HUES6 (cell line): Measurements from ENCODE around the gene SLC37A1.

Experiments used
- H3K27ac ChIP-seq: 2 replicates; pipeline ENCODE4 v1.7.0; 2013; ENCODE audit warnings: low read depth, mild to moderate bottlenecking, low read length, inconsistent platforms
- H3K27me3 ChIP-seq: 2 replicates; pipeline ENCODE4 v1.6.1; 2013; ENCODE audit warnings: low read length; ENCODE audit not compliant: control insufficient read depth, insufficient read depth
- H3K36me3 ChIP-seq: 2 replicates; pipeline ENCODE4 v1.6.1; 2013; ENCODE audit warnings: low read length; ENCODE audit not compliant: control insufficient read depth, insufficient read depth
- H3K4me1 ChIP-seq: 2 replicates; pipeline ENCODE4 v1.6.1; 2013; ENCODE audit warnings: low read length; ENCODE audit not compliant: control insufficient read depth, insufficient read depth
- H3K4me3 ChIP-seq: 2 replicates; pipeline ENCODE4 v1.5.1; 2013; ENCODE audit warnings: low read depth, low read length
- H3K9ac ChIP-seq: one replicate; pipeline ENCODE4 v1.6.1; 2013; ENCODE audit warnings: mild to moderate bottlenecking, low read length
- H3K9me3 ChIP-seq: 2 replicates; pipeline ENCODE4 v1.6.1; 2013; ENCODE audit warnings: low read depth, low read length; ENCODE audit not compliant: control insufficient read depth, insufficient read depth

The SLC37A1 gene

GRCh38 chr21:42481169-42481568 lies 32.5 kb upstream of the SLC37A1 start:
- Histone ChIP-seq H3K4me1 (no peaks in the 10 kb centered on the region), H3K4me3 (no peak overlapping the region), H3K9me3 (peaks cover 5% of the 10 kb centered on the region), H3K9ac (no peak overlapping the region), H3K27me3 (0 out of 2 replicates have a peak, but pooled peaks cover under 1% of the 10 kb centered on the region), H3K36me3 (no peaks in the 10 kb centered on the region), H3K27ac (no peak overlapping the region)

- H3K9me3 ChIP-seq: peaks cover 5% of the 10 kb centered on the region
- no peaks in the 10 kb centered on the region for H3K36me3 ChIP-seq
- no peak overlapping the region for H3K4me3 ChIP-seq
- H3K27me3 ChIP-seq: peaks cover 6% of the 10 kb centered on the region
- H3K4me1 ChIP-seq: no peaks in the 10 kb centered on the region
- no peak overlapping the region for H3K9ac ChIP-seq
- no peak overlapping the region for H3K27ac ChIP-seq
Measured at GRCh38 chr21:42484966-42485365, 28.7 kb upstream of the SLC37A1 start.

GRCh38 chr21:42486072-42486471 lies 27.6 kb upstream of the SLC37A1 start:
- peaks cover 6% of the 10 kb centered on the region for H3K27me3 ChIP-seq
- H3K9me3 ChIP-seq: peaks cover under 1% of the 10 kb centered on the region; the same call in 1 of the 2 replicates

GRCh38 chr21:42486531-42486930 lies 27.1 kb upstream of the SLC37A1 start:
- no peak overlapping the region for H3K4me3 ChIP-seq
- H3K9me3 ChIP-seq: no peaks in the 10 kb centered on the region
- peaks cover 6% of the 10 kb centered on the region for H3K27me3 ChIP-seq
- H3K4me1 ChIP-seq: 0 out of 2 replicates have a peak, but pooled peaks cover 2% of the 10 kb centered on the region
- no peak overlapping the region for H3K9ac ChIP-seq
- no peak overlapping the region for H3K27ac ChIP-seq
- no peaks in the 10 kb centered on the region for H3K36me3 ChIP-seq

More at GRCh38 chr21:42486072-42486471, 27.6 kb upstream of the SLC37A1 start:
- H3K27ac ChIP-seq: no peak overlapping the region
- no peak overlapping the region for H3K9ac ChIP-seq
- no peak overlapping the region for H3K4me3 ChIP-seq
- H3K4me1 ChIP-seq: 0 out of 2 replicates have a peak, but pooled peaks cover 2% of the 10 kb centered on the region
- H3K36me3 ChIP-seq: no peaks in the 10 kb centered on the region

GRCh38 chr21:42489006-42489563 lies 24.6 kb upstream of the SLC37A1 start:
- Histone ChIP-seq H3K4me3 (no peak overlapping the region), H3K36me3 (no peaks in the 10 kb centered on the region), H3K9ac (no peak overlapping the region), H3K9me3 (no peaks in the 10 kb centered on the region), H3K4me1 (peaks cover 11% of the 10 kb centered on the region), H3K27me3 (peaks cover 6% of the 10 kb centered on the region), H3K27ac (no peak overlapping the region)

- Histone ChIP-seq H3K4me1 (peaks cover 11% of the 10 kb centered on the region), H3K27me3 (peaks cover 8% of the 10 kb centered on the region), H3K9me3 (no peaks in the 10 kb centered on the region), H3K36me3 (no peaks in the 10 kb centered on the region), H3K27ac (no peak overlapping the region), H3K9ac (no peak overlapping the region), H3K4me3 (no peak overlapping the region)
Measured at GRCh38 chr21:42489991-42490390, 23.7 kb upstream of the SLC37A1 start.

- H3K4me3 ChIP-seq: no peak overlapping the region
- H3K4me1 ChIP-seq: peaks cover 15% of the 10 kb centered on the region
- no peaks in the 10 kb centered on the region for H3K36me3 ChIP-seq
- H3K27ac ChIP-seq: no peak overlapping the region
- no peaks in the 10 kb centered on the region for H3K9me3 ChIP-seq
- no peak overlapping the region for H3K9ac ChIP-seq
- peaks cover 15% of the 10 kb centered on the region for H3K27me3 ChIP-seq
Measured at GRCh38 chr21:42490720-42491119, 22.9 kb upstream of the SLC37A1 start.

GRCh38 chr21:42491328-42491727 lies 22.3 kb upstream of the SLC37A1 start:
- no peaks in the 10 kb centered on the region for H3K36me3 ChIP-seq

GRCh38 chr21:42492201-42492600 lies 21.5 kb upstream of the SLC37A1 start:
- Histone ChIP-seq H3K27ac (no peak overlapping the region), H3K4me1 (peaks cover 15% of the 10 kb centered on the region), H3K27me3 (peaks cover 10% of the 10 kb centered on the region; the same call in 1 of the 2 replicates), H3K9ac (no peak overlapping the region), H3K4me3 (no peak overlapping the region), H3K36me3 (no peaks in the 10 kb centered on the region), H3K9me3 (no peaks in the 10 kb centered on the region)

More at GRCh38 chr21:42491328-42491727, 22.3 kb upstream of the SLC37A1 start:
- Histone ChIP-seq H3K27ac (no peak overlapping the region), H3K9ac (no peak overlapping the region), H3K4me3 (no peak overlapping the region), H3K9me3 (no peaks in the 10 kb centered on the region), H3K27me3 (peaks cover 14% of the 10 kb centered on the region), H3K4me1 (peaks cover 15% of the 10 kb centered on the region)

- H3K36me3 ChIP-seq: no peaks in the 10 kb centered on the region
- H3K27me3 ChIP-seq: peaks cover 10% of the 10 kb centered on the region; the same call in 1 of the 2 replicates
- H3K4me3 ChIP-seq: no peak overlapping the region
- H3K9ac ChIP-seq: no peak overlapping the region
- H3K27ac ChIP-seq: no peak overlapping the region
- peaks cover 15% of the 10 kb centered on the region for H3K4me1 ChIP-seq
- H3K9me3 ChIP-seq: no peaks in the 10 kb centered on the region
Measured at GRCh38 chr21:42493109-42494060, 20.3 kb upstream of the SLC37A1 start.

GRCh38 chr21:42495027-42495426 lies 18.6 kb upstream of the SLC37A1 start:
- peaks cover 21% of the 10 kb centered on the region for H3K4me1 ChIP-seq
- no peaks in the 10 kb centered on the region for H3K9me3 ChIP-seq
- peaks cover 10% of the 10 kb centered on the region; the same call in 1 of the 2 replicates for H3K27me3 ChIP-seq
- no peak overlapping the region for H3K4me3 ChIP-seq
- H3K9ac ChIP-seq: no peak overlapping the region
- H3K36me3 ChIP-seq: no peaks in the 10 kb centered on the region
- no peak overlapping the region for H3K27ac ChIP-seq
